NCI-H1048 (cell line): ENCODE data around the gene GRM3.

ENCODE experiments used
- DNase-seq: peaks from one replicate; lab custom pipeline; 2025; lab: John Stamatoyannopoulos, UW

The GRM3 gene

GRCh38 chr7:86904949-86905834 is 261.5 kb downstream of the GRM3 start:
- no peak for DNase-seq

- no peak for DNase-seq
These were observed 265.2 kb downstream of the GRM3 start for GRCh38 chr7:86908948-86909347.

- no peak for DNase-seq
These were observed 267.9 kb downstream of the GRM3 start for GRCh38 chr7:86911659-86912058.

GRCh38 chr7:86913709-86914108 is 270.0 kb downstream of the GRM3 start:
- DNase-seq: no peak
